ENCODE measurements around the gene NLN.

DNA sequence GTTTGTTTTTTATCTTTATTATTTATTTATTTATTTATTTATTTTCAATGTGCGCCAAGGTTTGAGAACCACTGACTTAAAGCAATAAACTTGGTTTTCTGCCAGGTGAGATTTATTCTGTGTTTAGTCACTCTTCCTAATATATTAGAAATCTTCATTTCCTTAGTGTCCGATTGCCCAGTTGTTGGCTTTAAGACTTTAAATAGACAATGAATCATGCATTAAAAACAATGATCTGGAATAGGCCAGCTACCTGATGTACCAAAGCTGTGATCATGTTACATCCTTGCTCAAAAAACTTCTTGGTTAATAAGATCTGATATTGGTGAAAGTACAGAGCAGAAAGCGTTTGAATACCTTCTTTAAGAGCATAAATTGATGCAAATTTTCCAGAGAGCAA is 152.2 kb downstream of the NLN start:
- TF ChIP-seq ZNF362 (tag by site-specific recombination; IDR thresholded peaks at IDR 0.05): no peak
- TF ChIP-seq ZBTB8A (tag by site-specific recombination; IDR thresholded peaks at IDR 0.05): no peak
- no peak for TF ChIP-seq ZNF274 (IDR thresholded peaks at IDR 0.05; ENCODE audit: low read length)
- TF ChIP-seq ZNF274 (tag by site-specific recombination; IDR thresholded peaks at IDR 0.05; ENCODE audit: borderline replicate concordance): no peak
- TF ChIP-seq, protein P1, sequence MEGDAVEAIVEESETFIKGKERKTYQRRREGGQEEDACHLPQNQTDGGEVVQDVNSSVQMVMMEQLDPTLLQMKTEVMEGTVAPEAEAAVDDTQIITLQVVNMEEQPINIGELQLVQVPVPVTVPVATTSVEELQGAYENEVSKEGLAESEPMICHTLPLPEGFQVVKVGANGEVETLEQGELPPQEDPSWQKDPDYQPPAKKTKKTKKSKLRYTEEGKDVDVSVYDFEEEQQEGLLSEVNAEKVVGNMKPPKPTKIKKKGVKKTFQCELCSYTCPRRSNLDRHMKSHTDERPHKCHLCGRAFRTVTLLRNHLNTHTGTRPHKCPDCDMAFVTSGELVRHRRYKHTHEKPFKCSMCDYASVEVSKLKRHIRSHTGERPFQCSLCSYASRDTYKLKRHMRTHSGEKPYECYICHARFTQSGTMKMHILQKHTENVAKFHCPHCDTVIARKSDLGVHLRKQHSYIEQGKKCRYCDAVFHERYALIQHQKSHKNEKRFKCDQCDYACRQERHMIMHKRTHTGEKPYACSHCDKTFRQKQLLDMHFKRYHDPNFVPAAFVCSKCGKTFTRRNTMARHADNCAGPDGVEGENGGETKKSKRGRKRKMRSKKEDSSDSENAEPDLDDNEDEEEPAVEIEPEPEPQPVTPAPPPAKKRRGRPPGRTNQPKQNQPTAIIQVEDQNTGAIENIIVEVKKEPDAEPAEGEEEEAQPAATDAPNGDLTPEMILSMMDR (tag by site-specific recombination; IDR thresholded peaks at IDR 0.05): no peak
- no peak for TF ChIP-seq ZNF138 (tag by site-specific recombination; IDR thresholded peaks at IDR 0.05; ENCODE audit: borderline replicate concordance)
- TF ChIP-seq, protein P2, sequence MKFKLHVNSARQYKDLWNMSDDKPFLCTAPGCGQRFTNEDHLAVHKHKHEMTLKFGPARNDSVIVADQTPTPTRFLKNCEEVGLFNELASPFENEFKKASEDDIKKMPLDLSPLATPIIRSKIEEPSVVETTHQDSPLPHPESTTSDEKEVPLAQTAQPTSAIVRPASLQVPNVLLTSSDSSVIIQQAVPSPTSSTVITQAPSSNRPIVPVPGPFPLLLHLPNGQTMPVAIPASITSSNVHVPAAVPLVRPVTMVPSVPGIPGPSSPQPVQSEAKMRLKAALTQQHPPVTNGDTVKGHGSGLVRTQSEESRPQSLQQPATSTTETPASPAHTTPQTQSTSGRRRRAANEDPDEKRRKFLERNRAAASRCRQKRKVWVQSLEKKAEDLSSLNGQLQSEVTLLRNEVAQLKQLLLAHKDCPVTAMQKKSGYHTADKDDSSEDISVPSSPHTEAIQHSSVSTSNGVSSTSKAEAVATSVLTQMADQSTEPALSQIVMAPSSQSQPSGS (tag by site-specific recombination; IDR thresholded peaks at IDR 0.05; ENCODE audit: low read depth): no peak
- TF ChIP-seq BCL11A (tag by site-specific recombination; IDR thresholded peaks at IDR 0.05; ENCODE audit: low read depth): no peak
- no peak for TF ChIP-seq YY1 (tag by site-specific recombination; IDR thresholded peaks at IDR 0.05)
